GM06990 (cell line): ENCODE measurements around the gene TNIK.

Experiments
- DNase-seq: peaks from one replicate; pipeline ENCODE4 v3.0.0-alpha.2; 2011; ENCODE audit not compliant: insufficient read length; ENCODE audit errors: extremely low read depth
- H3K27me3 ChIP-seq: replicated peaks from 2 replicates; pipeline ENCODE4 v1.6.0; 2011; ENCODE audit warnings: low read length; ENCODE audit not compliant: control insufficient read depth, insufficient read depth
- H3K36me3 ChIP-seq: 2 replicates; pipeline ENCODE4 v1.5.1; 2011; ENCODE audit warnings: low read length; ENCODE audit not compliant: control insufficient read depth, insufficient read depth
- H3K4me3 ChIP-seq: replicated peaks from 2 replicates; pipeline ENCODE4 v1.5.1; 2011; ENCODE audit warnings: low read depth, mild to moderate bottlenecking, control low read depth, low read length
- TF ChIP-seq, protein P1 (sequence below): IDR thresholded peaks from 2 replicates; pipeline ENCODE4 v1.5.1; 2011; ENCODE audit warnings: low read length, control low read depth, mild to moderate bottlenecking, inconsistent platforms; ENCODE audit not compliant: insufficient read depth, poor library complexity, severe bottlenecking

Gene TNIK

DNA sequence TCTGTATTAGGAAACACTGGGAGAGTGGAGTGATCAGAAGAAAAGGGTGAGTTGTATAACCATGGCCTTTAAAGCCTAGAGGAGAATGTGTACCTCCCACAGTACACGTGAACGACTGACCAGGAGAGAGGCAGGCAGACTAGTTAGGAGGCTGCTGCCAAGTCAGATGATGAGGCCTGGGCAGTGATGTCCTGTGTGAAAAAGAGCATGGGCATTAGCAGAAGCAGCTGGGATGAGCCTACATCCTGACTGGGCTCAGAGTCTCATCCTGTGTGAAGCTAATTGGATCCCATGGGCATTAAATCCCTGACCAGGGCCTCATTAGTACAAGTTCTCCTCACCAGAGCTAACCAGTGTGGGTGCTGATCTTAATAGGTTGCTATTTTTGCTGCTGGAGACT lies 344.5 kb downstream of the TNIK start:
- H3K27me3 ChIP-seq: no peaks in the 10 kb centered on the region
- no peak for DNase-seq
- TF ChIP-seq, protein P1, sequence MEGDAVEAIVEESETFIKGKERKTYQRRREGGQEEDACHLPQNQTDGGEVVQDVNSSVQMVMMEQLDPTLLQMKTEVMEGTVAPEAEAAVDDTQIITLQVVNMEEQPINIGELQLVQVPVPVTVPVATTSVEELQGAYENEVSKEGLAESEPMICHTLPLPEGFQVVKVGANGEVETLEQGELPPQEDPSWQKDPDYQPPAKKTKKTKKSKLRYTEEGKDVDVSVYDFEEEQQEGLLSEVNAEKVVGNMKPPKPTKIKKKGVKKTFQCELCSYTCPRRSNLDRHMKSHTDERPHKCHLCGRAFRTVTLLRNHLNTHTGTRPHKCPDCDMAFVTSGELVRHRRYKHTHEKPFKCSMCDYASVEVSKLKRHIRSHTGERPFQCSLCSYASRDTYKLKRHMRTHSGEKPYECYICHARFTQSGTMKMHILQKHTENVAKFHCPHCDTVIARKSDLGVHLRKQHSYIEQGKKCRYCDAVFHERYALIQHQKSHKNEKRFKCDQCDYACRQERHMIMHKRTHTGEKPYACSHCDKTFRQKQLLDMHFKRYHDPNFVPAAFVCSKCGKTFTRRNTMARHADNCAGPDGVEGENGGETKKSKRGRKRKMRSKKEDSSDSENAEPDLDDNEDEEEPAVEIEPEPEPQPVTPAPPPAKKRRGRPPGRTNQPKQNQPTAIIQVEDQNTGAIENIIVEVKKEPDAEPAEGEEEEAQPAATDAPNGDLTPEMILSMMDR: no peak
- H3K36me3 ChIP-seq: peaks cover 14% of the 10 kb centered on the region
- no peak overlapping the region for H3K4me3 ChIP-seq

GRCh38 chr3:171113716-171114115 lies 346.5 kb downstream of the TNIK start:
- H3K27me3 ChIP-seq: no peaks in the 10 kb centered on the region
- H3K36me3 ChIP-seq: peaks cover 17% of the 10 kb centered on the region
- TF ChIP-seq, protein P1: no peak
- no peak overlapping the region for H3K4me3 ChIP-seq
- no peak for DNase-seq

DNA sequence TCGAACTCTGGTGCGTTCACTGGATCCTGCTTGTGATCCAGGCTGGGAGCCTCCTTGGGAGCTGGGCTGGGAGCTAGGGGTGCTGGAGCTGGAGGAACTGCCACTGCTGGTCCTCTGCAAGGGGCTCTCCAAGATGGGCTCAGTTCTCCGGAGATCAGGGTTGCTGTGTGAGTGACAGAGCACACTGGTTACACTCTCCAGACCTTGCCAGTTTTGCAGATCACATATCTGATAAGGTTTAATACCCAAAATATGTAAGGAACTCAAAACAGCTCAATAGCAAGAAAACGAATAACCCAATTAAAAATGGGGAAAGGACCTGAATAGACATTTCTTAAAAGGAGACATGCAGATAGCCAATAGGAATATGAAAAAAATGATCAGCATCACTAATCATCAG lies 349.5 kb downstream of the TNIK start:
- DNase-seq: no peak
- no peak overlapping the region for H3K4me3 ChIP-seq
- TF ChIP-seq, protein P1: no peak
- H3K27me3 ChIP-seq: no peaks in the 10 kb centered on the region
- peaks cover 21% of the 10 kb centered on the region for H3K36me3 ChIP-seq

DNA sequence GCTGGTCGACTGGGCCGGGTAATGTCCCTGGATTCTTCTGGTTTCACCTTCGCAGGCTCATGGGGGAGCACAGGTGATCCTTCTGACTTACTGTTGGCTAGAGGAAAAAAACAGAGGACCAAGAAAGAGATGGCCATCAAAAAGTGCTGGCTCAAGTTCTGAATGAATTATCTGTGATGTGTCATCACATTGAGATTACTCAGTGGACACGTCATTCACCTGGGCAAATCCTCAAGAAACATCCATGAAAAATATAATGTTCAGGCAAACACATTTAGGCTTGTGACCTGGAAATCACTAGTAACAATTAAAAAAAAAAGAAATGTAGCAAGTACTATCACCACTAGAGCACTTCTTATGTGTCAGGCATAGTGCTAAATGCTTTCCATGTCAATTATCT lies 352.1 kb downstream of the TNIK start:
- peaks cover 17% of the 10 kb centered on the region for H3K36me3 ChIP-seq
- DNase-seq: no peak
- no peak overlapping the region for H3K4me3 ChIP-seq
- TF ChIP-seq, protein P1: no peak
- H3K27me3 ChIP-seq: no peaks in the 10 kb centered on the region

GRCh38 chr3:171103185-171103584 lies 357.0 kb downstream of the TNIK start:
- TF ChIP-seq, protein P1: no peak
- H3K36me3 ChIP-seq: peaks cover 15% of the 10 kb centered on the region
- no peaks in the 10 kb centered on the region for H3K27me3 ChIP-seq
- no peak overlapping the region for H3K4me3 ChIP-seq
- no peak for DNase-seq

DNA sequence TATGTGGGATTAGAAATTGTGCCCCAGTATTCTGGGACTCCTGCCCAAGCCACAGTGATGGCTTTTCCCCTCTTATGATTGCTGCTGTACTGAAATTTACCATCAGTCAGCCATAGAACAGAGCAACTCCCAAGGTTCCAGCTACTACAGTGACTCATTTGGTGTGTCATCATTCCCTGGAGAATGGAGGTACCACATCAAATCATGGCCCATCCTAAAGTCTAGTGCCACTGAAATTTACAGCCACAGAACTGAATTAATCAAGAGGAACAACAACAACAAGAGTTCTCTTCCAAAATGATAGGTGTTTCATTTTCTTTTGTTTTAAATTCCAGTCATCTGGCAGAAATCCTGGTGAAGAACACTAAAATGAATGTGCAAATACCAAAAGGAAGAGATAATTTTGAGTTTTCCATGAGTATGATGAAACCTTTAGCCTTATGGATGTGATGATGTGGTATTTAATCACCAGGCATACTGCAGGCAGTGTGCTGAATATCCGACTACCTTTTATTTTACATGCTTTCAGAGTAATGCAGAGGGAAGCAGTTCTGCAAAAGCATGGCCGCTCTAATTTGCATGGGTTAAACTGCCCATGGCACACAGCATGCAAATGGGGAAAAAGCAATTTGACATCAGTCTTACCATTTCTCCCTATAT lies 358.1 kb downstream of the TNIK start:
- H3K4me3 ChIP-seq: no peak overlapping the region
- DNase-seq: no peak

More for the DNA sequence above, 358.1 kb downstream of the TNIK start:
- no peaks in the 10 kb centered on the region for H3K27me3 ChIP-seq
- TF ChIP-seq, protein P1: no peak
- H3K36me3 ChIP-seq: peaks cover 10% of the 10 kb centered on the region
